Loucy (cell line): Measurements from ENCODE around the gene KRTAP10-5.
"Not testable (repeated sequence)": the region's sequence is repeated elsewhere in the genome, so short reads cannot be mapped to it uniquely, and the experiment has no call there.

Experiments
- H2AFZ ChIP-seq: fragments of 200-600 bp; sonication (generic); 2 replicates; pipeline ENCODE4 v1.6.0; 2016; ENCODE audit warnings: antibody characterized with exemption, mild to moderate bottlenecking, low read length, moderate library complexity
- H3F3A ChIP-seq: fragments of 200-600 bp; 2 replicates; pipeline ENCODE4 v1.6.0; 2016; ENCODE audit warnings: antibody characterized with exemption, low read depth, mild to moderate bottlenecking
- H3K27me3 ChIP-seq: fragments of 200-600 bp; sonication (generic); 2 replicates; pipeline ENCODE4 v1.6.1; 2014; ENCODE audit warnings: low read length, mild to moderate bottlenecking; ENCODE audit not compliant: insufficient read depth, poor library complexity, severe bottlenecking
- H3K36me3 ChIP-seq: fragments of 200-600 bp; sonication (generic); 2 replicates; pipeline ENCODE4 v1.6.1; 2016; ENCODE audit warnings: low read length; ENCODE audit not compliant: insufficient read depth
- H3K4me1 ChIP-seq: fragments of 200-600 bp; sonication (generic); 2 replicates; pipeline ENCODE4 v1.5.1; 2014; ENCODE audit warnings: low read length, mild to moderate bottlenecking; ENCODE audit not compliant: insufficient read depth, poor library complexity, severe bottlenecking
- H3K4me2 ChIP-seq: fragments of 200-600 bp; sonication (generic); 2 replicates; pipeline ENCODE4 v1.6.0; 2014; ENCODE audit warnings: antibody characterized with exemption, low read length, low read depth, mild to moderate bottlenecking; ENCODE audit not compliant: poor library complexity, severe bottlenecking
- H3K4me3 ChIP-seq: fragments of 200-600 bp; sonication (generic); 2 replicates; pipeline ENCODE4 v1.5.1; 2014; ENCODE audit warnings: low read length, mild to moderate bottlenecking, mixed read lengths; ENCODE audit not compliant: poor library complexity, severe bottlenecking
- H3K79me2 ChIP-seq: fragments of 200-600 bp; sonication (generic); 2 replicates; pipeline ENCODE4 v1.6.1; 2014; ENCODE audit warnings: low read length; ENCODE audit not compliant: insufficient read depth
- H3K9ac ChIP-seq: fragments of 200-600 bp; sonication (generic); 2 replicates; pipeline ENCODE4 v1.6.0; 2014; ENCODE audit warnings: mild to moderate bottlenecking, low read depth, low read length, moderate library complexity; ENCODE audit not compliant: poor library complexity, severe bottlenecking
- H3K9me2 ChIP-seq: fragments of 200-600 bp; sonication (generic); replicated peaks from 2 replicates; pipeline ENCODE4 v1.6.1; 2016; ENCODE audit warnings: low read depth, low read length, mixed read lengths
- H3K9me3 ChIP-seq: fragments of 200-600 bp; sonication (generic); 2 replicates; pipeline ENCODE4 v1.6.1; 2014; ENCODE audit warnings: mild to moderate bottlenecking, antibody characterized with exemption, low read length, low read depth; ENCODE audit not compliant: insufficient read depth
- H4K20me1 ChIP-seq: fragments of 200-600 bp; sonication (generic); 2 replicates; pipeline ENCODE4 v1.6.0; 2014; ENCODE audit warnings: antibody characterized with exemption, low read length, mild to moderate bottlenecking; ENCODE audit not compliant: insufficient read depth, poor library complexity, severe bottlenecking
- CTCF ChIP-seq: fragments of 200-600 bp; sonication (generic); conservative IDR thresholded peaks from 2 replicates; pipeline ENCODE4 v1.5.1; 2014; ENCODE audit warnings: mild to moderate bottlenecking, antibody characterized with exemption, low read length
- EZH2phosphoT487 ChIP-seq: fragments of 200-600 bp; IDR thresholded peaks from 2 replicates; pipeline ENCODE4 v1.6.1; 2018; ENCODE audit warnings: antibody characterized with exemption, mild to moderate bottlenecking, moderate library complexity, borderline replicate concordance

Gene KRTAP10-5

GRCh38 chr21:44558695-44559094 is 21.7 kb downstream of the KRTAP10-5 start, which contains the start of gene KRTAP10-3:
KRTAP10-3 (minus strand) TSS chr21:44558795; CDS start chr21:44558715, 80 bp downstream.
- no peak within 1 kb of the TSS for H3K4me2 ChIP-seq
- H3K9me2 ChIP-seq, result no peaks in the 10 kb centered on the region
- H3K9me3 ChIP-seq, result peaks cover 3% of the 10 kb centered on the region; the same call in 1 of the 2 replicates

GRCh38 chr21:44558329-44558675 is 22.1 kb downstream of the KRTAP10-5 start:
- not testable (repeated sequence) for H3K9me2 ChIP-seq

More at GRCh38 chr21:44558695-44559094, 21.7 kb downstream of the KRTAP10-5 start, which contains the start of gene KRTAP10-3:
- Histone ChIP-seq H3K79me2 (no peaks in the 10 kb centered on the region), H3K27me3 (no peaks in the 10 kb centered on the region), H2AFZ (no peak within 1 kb of the TSS), H3K36me3 (no peaks in the 10 kb centered on the region), H4K20me1 (no peaks in the 10 kb centered on the region), H3K4me1 (no peaks in the 10 kb centered on the region), H3K4me3 (no peak within 1 kb of the TSS), H3F3A (no peaks in the 10 kb centered on the region), H3K9ac (no peak within 1 kb of the TSS)
- TF ChIP-seq CTCF (no peak), EZH2phosphoT487 (no peak)

GRCh38 chr21:44557491-44558328 is 22.7 kb downstream of the KRTAP10-5 start:
- TF ChIP-seq EZH2phosphoT487 (no peak), CTCF (no peak)
- Histone ChIP-seq H3K4me1 (no peaks in the 10 kb centered on the region), H3K9me3 (peaks cover 1% of the 10 kb centered on the region; the same call in 1 of the 2 replicates), H2AFZ (no peak overlapping the region), H3K4me2 (no peak overlapping the region), H4K20me1 (no peaks in the 10 kb centered on the region), H3F3A (no peaks in the 10 kb centered on the region), H3K4me3 (no peak overlapping the region), H3K9ac (no peak overlapping the region), H3K36me3 (no peaks in the 10 kb centered on the region), H3K9me2 (no peaks in the 10 kb centered on the region), H3K79me2 (no peaks in the 10 kb centered on the region), H3K27me3 (no peaks in the 10 kb centered on the region)

More at GRCh38 chr21:44558329-44558675, 22.1 kb downstream of the KRTAP10-5 start:
- not testable (repeated sequence) for H3K36me3 ChIP-seq, H3K4me3 ChIP-seq, H3K9ac ChIP-seq, H3F3A ChIP-seq, H3K27me3 ChIP-seq, H3K9me3 ChIP-seq, H3K4me1 ChIP-seq, H4K20me1 ChIP-seq, H3K79me2 ChIP-seq, H2AFZ ChIP-seq, H3K4me2 ChIP-seq

GRCh38 chr21:44556879-44557278 is 23.5 kb downstream of the KRTAP10-5 start:
- no peaks in the 10 kb centered on the region for H4K20me1 ChIP-seq
- H3K27me3 ChIP-seq, result no peaks in the 10 kb centered on the region
- no peaks in the 10 kb centered on the region for H3K9me3 ChIP-seq
- no peak overlapping the region for H3K4me2 ChIP-seq
- no peaks in the 10 kb centered on the region for H3K79me2 ChIP-seq
- TF ChIP-seq EZH2phosphoT487, result no peak
- no peak for TF ChIP-seq CTCF
- H3F3A ChIP-seq, result no peaks in the 10 kb centered on the region
- H3K9me2 ChIP-seq, result no peaks in the 10 kb centered on the region
- no peak overlapping the region for H2AFZ ChIP-seq
- no peak overlapping the region for H3K9ac ChIP-seq
- H3K4me1 ChIP-seq, result no peaks in the 10 kb centered on the region
- H3K4me3 ChIP-seq, result no peak overlapping the region
- no peaks in the 10 kb centered on the region for H3K36me3 ChIP-seq
